PC-3 (cell line): ENCODE results near the gene PKNOX2. TPM values are rescaled to one million over a fixed set of nuclear protein-coding genes. Genes with fewer than 3 reads are reported as not detected.
A peak's percentile ranks its signal among the peaks of the same experiment; 100 is the strongest.

Source experiments
- ATAC-seq: fragments of 200-7000 bp; cut with Tn5 transposase; 2 replicates; pipeline ENCODE4 v1.9.1; 2020; ENCODE audit warnings: mild to moderate bottlenecking, moderate library complexity
- BruUV-seq: library from RNA; stranded (reverse); fragments of 400-500 nt; replicated peaks from 2 replicates; lab custom pipeline; 2021; lab: Mats Ljungman, UMichigan
- CTCF ChIA-PET: fragments of 300-600 bp; sonication (Branson Sonifier 250); formaldehyde crosslinking; loops from one replicate; lab custom pipeline; 2022; ENCODE audit warnings: antibody characterized with exemption; lab: Charles Lee
- POLR2A ChIA-PET: fragments of 300-600 bp; sonication (Branson Sonifier 250); formaldehyde crosslinking; loops from one replicate; lab custom pipeline; 2022; ENCODE audit warnings: antibody characterized with exemption; ENCODE audit not compliant: unreplicated experiment; lab: Charles Lee
- DNase-seq: peaks from one replicate; pipeline ENCODE4 v3.0.0-alpha.2; 2015
- H2AFZ ChIP-seq: fragments of 300-600 bp; sonication (generic); 2 replicates; pipeline ENCODE4 v1.6.0; 2016; ENCODE audit warnings: antibody characterized with exemption, low read length
- H3F3A ChIP-seq: fragments of 300-600 bp; sonication (generic); one replicate; pipeline ENCODE4 v1.6.0; 2017; ENCODE audit warnings: antibody characterized with exemption, low read length, control low read depth, mild to moderate bottlenecking; ENCODE audit not compliant: unreplicated experiment
- H3K27ac ChIP-seq: fragments of 300-600 bp; sonication (generic); 2 replicates; pipeline ENCODE4 v1.5.1; 2016; ENCODE audit warnings: mild to moderate bottlenecking, low read length
- H3K27me3 ChIP-seq: fragments of 300-600 bp; sonication (generic); 2 replicates; pipeline ENCODE4 v1.6.1; 2016; ENCODE audit warnings: low read length, mixed read lengths
- H3K36me3 ChIP-seq: fragments of 300-600 bp; sonication (generic); 2 replicates; pipeline ENCODE4 v1.6.1; 2016; ENCODE audit warnings: low read depth, mixed run types, low read length, mixed read lengths
- H3K4me1 ChIP-seq: fragments of 300-600 bp; sonication (generic); 2 replicates; pipeline ENCODE4 v1.5.1; 2016; ENCODE audit warnings: low read length; ENCODE audit not compliant: insufficient read depth
- H3K4me2 ChIP-seq: fragments of 300-600 bp; sonication (generic); 2 replicates; pipeline ENCODE4 v1.6.0; 2016; ENCODE audit warnings: low read length
- H3K4me3 ChIP-seq: fragments of 300-600 bp; sonication (generic); 2 replicates; pipeline ENCODE4 v1.5.1; 2016; ENCODE audit warnings: mild to moderate bottlenecking, low read length, mixed read lengths
- H3K79me2 ChIP-seq: fragments of 300-600 bp; sonication (generic); 2 replicates; pipeline ENCODE4 v1.6.1; 2017; ENCODE audit warnings: low read length, mixed read lengths
- H3K9ac ChIP-seq: fragments of 300-600 bp; sonication (generic); 2 replicates; pipeline ENCODE4 v1.6.0; 2016; ENCODE audit warnings: mild to moderate bottlenecking, low read length
- H3K9me2 ChIP-seq: fragments of 300-600 bp; sonication (generic); replicated peaks from 2 replicates; pipeline ENCODE4 v1.6.1; 2016; ENCODE audit warnings: mixed run types, low read length, mixed read lengths
- H3K9me3 ChIP-seq: fragments of 300-600 bp; sonication (generic); 2 replicates; pipeline ENCODE4 v1.6.1; 2016; ENCODE audit warnings: low read length, mixed read lengths
- H4K20me1 ChIP-seq: fragments of 300-600 bp; sonication (generic); 2 replicates; pipeline ENCODE4 v1.6.1; 2016; ENCODE audit warnings: low read length, mixed read lengths
- CTCF ChIP-seq: fragments of 300-600 bp; sonication (generic); conservative IDR thresholded peaks from 2 replicates; pipeline ENCODE4 v1.5.1; 2017; ENCODE audit warnings: antibody characterized with exemption, low read depth, mild to moderate bottlenecking, low read length
- EZH2 ChIP-seq: fragments of 300-600 bp; sonication (generic); IDR thresholded peaks from one replicate; pipeline ENCODE4 v1.6.1; 2017; ENCODE audit warnings: antibody characterized with exemption, mild to moderate bottlenecking, low read length; ENCODE audit not compliant: unreplicated experiment
- EZH2phosphoT487 ChIP-seq: fragments of 300-600 bp; sonication (generic); IDR thresholded peaks from 2 replicates; pipeline ENCODE4 v1.6.1; 2018; ENCODE audit warnings: mild to moderate bottlenecking, antibody characterized with exemption, low read length, borderline replicate concordance
- intact Hi-C: fragments of 100-400 bp; cut with micrococcal nuclease; formaldehyde crosslinking; loops from 2 replicates; pipeline ENCODE4 v1.9.0; 2023
- total RNA-seq: library from RNA; depleted of rRNA; stranded (reverse); fragments of >200 nt; gene quantifications from 2 replicates; pipeline ENCODE4 v1.2.3, GENCODE V29; 2014

PKNOX2 gene
- total RNA-seq, 1 experiment from 2014 or later: not detected

- Histone ChIP-seq H3K27me3 (peaks cover 81% of the 10 kb centered on the region), H3F3A (no peaks in the 10 kb centered on the region), H3K36me3 (no peaks in the 10 kb centered on the region), H3K79me2 (no peaks in the 10 kb centered on the region), H3K4me2 (no peak overlapping the region), H3K27ac (no peak overlapping the region), H3K4me1 (no peaks in the 10 kb centered on the region), H3K9me3 (no peaks in the 10 kb centered on the region), H3K4me3 (no peak overlapping the region), H2AFZ (no peak overlapping the region), H3K9ac (no peak overlapping the region), H4K20me1 (no peaks in the 10 kb centered on the region), H3K9me2 (no peaks in the 10 kb centered on the region)
- intact Hi-C loops: no loop called here
- ATAC-seq (peak; percentile 24; the same call in 1 of the 2 replicates), DNase-seq (no peak)
- TF ChIP-seq CTCF (no peak), EZH2phosphoT487 (no peak), EZH2 (no peak)
- CTCF ChIA-PET: no interaction called here
- POLR2A ChIA-PET: no interaction called here
- no TSS peak for BruUV-seq
These were observed 149.0 kb downstream of the PKNOX2 start for GRCh38 chr11:125313271-125314219.

- TF ChIP-seq CTCF (no peak), EZH2phosphoT487 (no peak), EZH2 (no peak)
- CTCF ChIA-PET: no interaction called here
- no peaks in the 10 kb centered on the region for H3K9me3 ChIP-seq
- no peak overlapping the region for H3K4me2 ChIP-seq
- POLR2A ChIA-PET: no interaction called here
- BruUV-seq: no TSS peak
- H3K9me2 ChIP-seq: no peaks in the 10 kb centered on the region
- ATAC-seq (no peak), DNase-seq (no peak)
- no peak overlapping the region for H3K4me3 ChIP-seq
- no peaks in the 10 kb centered on the region for H3K36me3 ChIP-seq
- no peaks in the 10 kb centered on the region for H3K79me2 ChIP-seq
- no peaks in the 10 kb centered on the region for H3K4me1 ChIP-seq
- no peak overlapping the region for H3K27ac ChIP-seq
- no peak overlapping the region for H3K9ac ChIP-seq
- H4K20me1 ChIP-seq: no peaks in the 10 kb centered on the region
- H2AFZ ChIP-seq: no peak overlapping the region
- no peaks in the 10 kb centered on the region for H3F3A ChIP-seq
- H3K27me3 ChIP-seq: peaks cover 72% of the 10 kb centered on the region
- intact Hi-C loops: no loop called here
These were observed 149.9 kb downstream of the PKNOX2 start for GRCh38 chr11:125314276-125315078.
